GM19023 (cell line): ENCODE results near the gene KCNMB3.
"Not testable (repeated sequence)": the region's sequence is repeated elsewhere in the genome, so short reads cannot be mapped to it uniquely, and the experiment has no call there.

Experiments
- ATAC-seq: cut with Tn5 transposase; IDR thresholded peaks from one replicate; pipeline ENCODE4 v1.9.1; 2021; ENCODE audit warnings: mild to moderate bottlenecking, moderate library complexity; ENCODE audit not compliant: unreplicated experiment

Gene KCNMB3, protein sequence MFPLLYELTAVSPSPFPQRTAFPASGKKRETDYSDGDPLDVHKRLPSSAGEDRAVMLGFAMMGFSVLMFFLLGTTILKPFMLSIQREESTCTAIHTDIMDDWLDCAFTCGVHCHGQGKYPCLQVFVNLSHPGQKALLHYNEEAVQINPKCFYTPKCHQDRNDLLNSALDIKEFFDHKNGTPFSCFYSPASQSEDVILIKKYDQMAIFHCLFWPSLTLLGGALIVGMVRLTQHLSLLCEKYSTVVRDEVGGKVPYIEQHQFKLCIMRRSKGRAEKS

DNA sequence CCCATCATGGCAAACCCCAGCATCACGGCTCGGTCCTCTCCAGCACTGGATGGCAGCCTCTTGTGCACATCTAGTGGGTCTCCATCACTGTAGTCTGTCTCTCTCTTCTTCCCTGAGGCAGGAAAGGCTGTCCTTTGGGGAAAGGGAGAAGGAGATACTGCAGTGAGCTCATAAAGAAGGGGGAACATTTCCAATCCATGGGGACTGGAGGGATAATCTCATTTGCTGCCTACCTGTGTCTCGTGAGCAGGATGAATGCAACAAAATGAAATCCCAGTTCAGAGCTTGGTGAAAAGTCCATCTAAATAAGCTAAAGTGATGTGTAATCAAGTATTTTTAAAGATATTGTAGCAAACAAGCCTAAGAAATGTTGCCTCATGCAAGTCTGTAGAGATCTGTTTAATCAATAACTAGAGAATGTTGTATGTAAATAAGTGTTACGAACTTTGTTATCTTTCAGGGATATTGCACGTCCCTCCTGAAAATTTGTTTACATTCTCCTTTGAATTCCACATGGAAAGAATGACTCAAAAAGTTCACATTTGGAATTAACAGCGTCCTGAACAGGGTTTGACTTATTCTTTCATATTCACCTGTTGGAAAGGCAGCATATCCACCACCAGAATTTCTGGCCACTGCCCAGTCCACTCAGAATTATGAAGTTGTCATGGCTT, at the start of gene KCNMB3:
TSS of gene KCNMB3 (minus strand) at position 312 of the 674 bp plus-strand sequence. CDS start at position 188, 124 bp downstream.
- ATAC-seq = no peak

- ATAC-seq = peak; percentile 74
Observed at GRCh38 chr3:179299999-179300613, 49.2 kb upstream of the KCNMB3 start.

- no peak for ATAC-seq
Observed at GRCh38 chr3:179299316-179299715, 48.4 kb upstream of the KCNMB3 start.

- ATAC-seq = no peak
Observed at GRCh38 chr3:179297971-179298725, 47.2 kb upstream of the KCNMB3 start.

DNA sequence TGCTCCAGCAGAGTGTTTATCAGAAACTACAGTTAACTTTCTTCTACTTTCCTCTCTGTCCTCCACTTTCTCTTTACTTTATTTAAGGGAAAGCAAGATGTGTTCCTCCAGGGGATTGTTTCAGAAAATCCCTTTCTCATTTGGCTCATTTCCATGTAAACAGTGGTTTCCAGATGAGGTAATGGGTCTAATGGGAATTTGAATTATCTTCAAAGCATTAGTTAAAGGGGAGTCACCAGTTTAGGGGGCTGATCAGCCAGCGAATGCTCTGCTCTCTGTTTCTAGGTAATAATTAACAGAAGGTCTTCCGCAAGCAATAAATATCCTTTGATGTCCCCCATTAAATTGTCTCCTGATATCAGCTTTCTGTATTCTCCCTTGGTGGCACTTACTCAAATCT, 41.5 kb upstream of the KCNMB3 start:
- ATAC-seq = no peak

DNA sequence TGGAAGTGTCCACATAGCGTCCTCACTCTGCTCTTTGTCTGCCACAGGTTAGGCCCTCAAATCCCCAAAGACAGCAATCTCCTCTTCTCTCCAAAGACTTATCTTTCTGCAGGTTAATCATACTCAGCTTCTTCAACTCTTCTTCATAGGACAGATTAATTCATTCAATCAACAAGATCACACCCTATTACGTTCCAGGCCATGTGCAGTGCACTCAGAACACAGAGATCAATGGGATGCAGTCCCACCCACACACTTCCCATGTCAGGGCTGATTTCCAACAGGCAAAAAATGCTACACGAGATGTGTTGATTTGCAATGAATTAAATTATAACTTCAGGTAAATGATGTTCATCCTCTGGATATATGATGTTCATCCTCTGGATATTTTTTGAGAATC, 38.4 kb upstream of the KCNMB3 start:
- no peak for ATAC-seq

- ATAC-seq = no peak
Observed at GRCh38 chr3:179288845-179289244, 37.9 kb upstream of the KCNMB3 start.

DNA sequence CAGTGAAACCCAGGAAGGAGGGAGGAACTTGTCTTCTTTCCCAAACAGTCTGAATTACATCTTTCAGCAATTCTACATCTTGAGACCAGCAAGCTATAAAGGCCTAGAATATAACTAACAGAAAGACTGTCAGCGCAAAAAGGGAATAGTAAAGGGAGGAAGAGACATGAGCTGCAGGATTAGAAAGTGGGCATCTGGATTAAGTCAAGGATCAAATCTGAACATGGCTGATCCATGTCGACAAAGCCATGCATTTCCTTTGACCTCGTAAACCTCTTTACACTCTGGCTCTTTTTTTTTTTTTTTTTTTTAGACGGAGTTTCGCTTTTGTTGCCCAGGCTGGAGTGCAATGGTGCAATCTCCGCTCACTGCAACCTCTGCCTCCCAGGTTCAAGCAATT, 35.4 kb upstream of the KCNMB3 start:
- ATAC-seq = no peak

- ATAC-seq = no peak
Observed at GRCh38 chr3:179281825-179282224, 30.9 kb upstream of the KCNMB3 start.

GRCh38 chr3:179279837-179280236, 28.9 kb upstream of the KCNMB3 start:
- no peak for ATAC-seq

DNA sequence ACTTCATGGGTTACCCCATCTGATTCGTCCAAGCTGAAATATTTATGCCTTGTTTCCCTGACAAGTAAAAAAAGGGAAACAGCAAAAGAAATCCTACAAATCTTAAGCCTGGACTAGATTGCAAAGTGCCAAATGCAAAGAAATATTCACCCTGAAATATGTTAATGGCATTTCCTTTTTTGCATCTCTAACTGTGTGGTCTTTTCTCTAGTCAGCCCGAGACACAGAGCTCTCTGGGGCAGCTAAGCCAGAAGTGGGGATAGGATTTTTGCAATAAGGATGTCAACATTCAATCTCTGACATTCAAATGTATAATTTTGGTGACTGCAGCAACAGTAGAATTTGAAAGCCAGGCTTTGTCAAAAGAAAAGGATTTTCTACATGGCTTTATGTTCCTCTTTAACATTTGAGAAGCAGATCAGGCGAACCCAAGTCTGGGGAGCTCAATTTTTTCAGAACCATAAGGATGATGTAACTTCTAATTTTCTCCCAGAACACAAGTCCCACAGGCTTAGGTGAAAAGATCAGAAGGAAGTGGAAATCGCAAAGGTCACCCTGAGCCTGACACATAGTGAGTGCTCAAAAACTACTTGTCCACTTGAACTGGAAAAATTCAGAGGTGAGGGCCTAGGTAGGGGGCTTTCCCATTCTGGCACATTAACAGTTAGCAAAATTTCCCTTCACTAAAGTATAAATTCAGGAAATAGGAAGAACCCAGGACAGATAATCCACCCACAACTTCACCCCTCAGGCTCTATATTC, 28.2 kb upstream of the KCNMB3 start:
- ATAC-seq = no peak

GRCh38 chr3:179278151-179278550, 27.2 kb upstream of the KCNMB3 start:
- no peak for ATAC-seq

GRCh38 chr3:179276743-179277142, 25.8 kb upstream of the KCNMB3 start:
- no peak for ATAC-seq

DNA sequence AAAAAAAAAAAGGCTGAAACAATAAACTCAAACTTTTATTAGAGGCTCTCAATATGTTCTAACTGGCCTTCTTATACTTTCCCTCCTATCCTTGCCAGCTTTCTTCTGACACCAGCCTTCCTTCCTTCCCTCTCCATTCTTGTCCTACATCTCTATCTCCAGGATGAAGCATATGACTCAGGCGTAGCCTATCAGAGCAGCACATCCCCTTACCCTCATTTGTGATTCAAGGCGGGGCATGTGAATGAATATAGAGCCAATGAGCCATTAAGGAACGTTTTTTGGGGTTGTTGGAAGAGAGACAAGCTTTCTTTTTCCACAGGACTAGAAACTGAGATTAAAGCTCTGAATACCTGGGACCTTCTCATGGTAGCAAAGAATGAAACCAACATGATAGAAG, 25.1 kb upstream of the KCNMB3 start:
- no peak for ATAC-seq

DNA sequence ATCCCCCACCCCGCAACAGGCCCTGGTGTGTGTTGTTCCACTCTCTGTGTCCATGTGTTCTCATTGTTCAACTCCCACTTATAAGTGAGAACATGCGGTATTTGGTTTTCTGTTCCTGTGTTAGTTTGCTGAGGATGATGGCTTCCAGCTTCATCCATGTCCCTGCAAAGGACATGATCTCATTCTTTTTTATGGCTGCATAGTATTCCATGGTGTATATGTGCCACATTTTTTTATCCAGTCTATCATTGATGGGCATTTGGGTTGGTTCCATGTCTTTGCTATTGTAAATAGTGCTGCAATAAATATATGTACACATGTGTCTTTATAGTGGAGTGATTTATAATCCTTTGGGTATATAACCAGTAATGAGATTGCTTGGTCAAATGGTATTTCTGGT, 23.5 kb upstream of the KCNMB3 start:
- not testable (repeated sequence) for ATAC-seq

- ATAC-seq = no peak
Observed at GRCh38 chr3:179272385-179272784, 21.5 kb upstream of the KCNMB3 start.

GRCh38 chr3:179269152-179269707, 18.3 kb upstream of the KCNMB3 start:
- ATAC-seq = no peak

DNA sequence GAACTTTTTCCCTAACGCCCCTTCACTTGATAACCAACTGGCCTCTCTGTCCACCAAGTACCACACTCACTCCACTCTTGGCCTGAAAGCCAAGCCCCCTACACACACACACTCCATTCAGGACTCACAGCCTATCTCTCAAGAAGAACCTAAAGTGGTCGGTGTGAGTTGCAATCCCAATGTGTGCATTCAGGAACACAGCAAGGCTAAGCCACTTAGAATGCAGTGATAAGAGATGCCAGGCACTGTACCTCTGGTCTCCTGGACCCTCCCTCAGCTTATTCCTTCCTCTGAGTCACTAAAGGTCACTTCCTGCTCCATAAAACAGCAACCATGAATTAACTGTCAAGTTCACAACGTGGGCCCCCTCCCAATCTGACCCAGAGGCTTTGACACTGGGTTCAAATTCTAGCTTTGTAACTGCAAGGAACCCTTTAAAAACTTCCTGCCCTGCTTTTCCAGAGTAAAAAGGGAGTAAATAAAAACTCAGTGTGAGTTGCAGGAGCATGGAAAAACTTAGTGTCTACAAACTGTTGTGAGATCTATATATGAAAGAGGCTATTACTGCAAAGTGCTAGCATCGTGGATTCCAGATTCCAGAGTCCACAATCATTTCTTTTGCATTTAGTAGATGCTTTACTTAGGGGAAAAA, 17.6 kb upstream of the KCNMB3 start:
- ATAC-seq = no peak

DNA sequence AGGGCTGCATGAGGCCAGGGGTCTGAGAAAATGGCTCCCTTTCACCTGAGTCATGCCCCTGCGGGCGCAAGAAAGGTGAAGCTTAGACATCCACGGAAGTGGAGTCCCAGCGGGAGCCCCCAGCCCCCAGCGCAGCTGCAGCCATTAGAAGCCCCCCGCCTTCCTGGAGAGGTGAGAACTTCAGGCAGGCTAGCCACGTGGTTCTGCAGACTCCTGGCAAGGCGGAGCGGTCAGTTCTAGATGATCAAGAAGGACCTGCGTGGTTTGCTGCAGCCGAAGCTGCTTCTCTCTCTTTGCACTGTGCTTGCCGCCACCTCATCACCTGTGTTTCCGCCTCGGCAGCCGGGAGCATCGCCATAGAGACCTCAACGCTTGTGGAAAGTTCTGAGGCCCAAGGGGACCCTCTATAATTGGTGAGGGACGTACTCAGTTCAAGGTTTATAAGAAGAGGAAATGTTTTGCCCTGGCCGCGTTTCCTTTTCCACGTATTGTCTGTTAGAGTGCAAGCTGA, 15.8 kb upstream of the KCNMB3 start:
- ATAC-seq = no peak

DNA sequence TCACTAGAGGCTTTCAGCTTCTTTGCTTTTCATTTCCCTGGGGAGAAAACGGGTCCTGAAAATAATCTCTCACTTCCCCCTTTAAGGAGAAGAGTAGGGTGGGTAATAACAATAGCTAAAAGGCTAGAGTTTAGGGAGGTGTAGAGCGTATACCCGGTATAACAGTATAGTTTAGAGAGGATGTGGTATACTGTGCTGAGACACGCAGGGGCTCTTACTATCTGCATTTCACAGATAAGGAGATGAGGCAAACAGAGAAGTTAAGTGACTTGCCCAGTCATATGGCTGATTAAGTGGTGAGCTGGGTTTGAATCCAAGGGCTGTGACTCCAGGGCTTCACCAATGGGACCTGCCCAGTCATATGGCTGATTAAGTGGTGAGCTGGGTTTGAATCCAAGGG, 15.0 kb upstream of the KCNMB3 start:
- peak; percentile 33 for ATAC-seq
